ENCODE data around the gene GFOD2. TPM values are rescaled to one million over a fixed set of nuclear protein-coding genes. Genes with fewer than 3 reads are reported as not detected.

GFOD2 gene
- total RNA-seq, 1 donor from 2014 or later = 32.4 TPM

GRCh38 chr16:67647111-67647651, 71.9 kb downstream of the GFOD2 start:
- Histone ChIP-seq H2AFZ (ENCODE audit: low read depth, low read length) (no peak overlapping the region), H3K4me1 (ENCODE audit: insufficient read depth, low read length) (no peaks in the 10 kb centered on the region), H3K9ac (ENCODE audit: low read length) (no peak overlapping the region), H4K20me1 (ENCODE audit: insufficient read depth, low read length) (peaks cover 16% of the 10 kb centered on the region), H3K79me2 (ENCODE audit: insufficient read depth, low read length) (no peaks in the 10 kb centered on the region), H3K36me3 (ENCODE audit: insufficient read depth, low read length) (no peaks in the 10 kb centered on the region), H3K9me3 (ENCODE audit: insufficient read depth, low read depth, low read length) (no peaks in the 10 kb centered on the region), H3K4me2 (ENCODE audit: low read length) (no peak overlapping the region), H3K27ac (ENCODE audit: low read depth, low read length) (no peak overlapping the region), H3K27me3 (ENCODE audit: insufficient read depth, low read length) (peaks cover 52% of the 10 kb centered on the region), H3K4me3 (ENCODE audit: insufficient read depth, low read depth, low read length) (no peak overlapping the region)
- Mint-ChIP-seq H3K36me3 (ENCODE audit: low read depth, unreplicated experiment) (peaks cover 11% of the 10 kb centered on the region), H3K27ac (ENCODE audit: unreplicated experiment) (no peak overlapping the region), H3K27me3 (ENCODE audit: low read depth, unreplicated experiment) (peaks cover 44% of the 10 kb centered on the region), H3K4me1 (ENCODE audit: low read depth, unreplicated experiment) (no peaks in the 10 kb centered on the region), H3K9me3 (ENCODE audit: unreplicated experiment) (peaks cover 5% of the 10 kb centered on the region), H3K4me3 (ENCODE audit: unreplicated experiment) (no peak overlapping the region)
- TF ChIP-seq, protein P1, sequence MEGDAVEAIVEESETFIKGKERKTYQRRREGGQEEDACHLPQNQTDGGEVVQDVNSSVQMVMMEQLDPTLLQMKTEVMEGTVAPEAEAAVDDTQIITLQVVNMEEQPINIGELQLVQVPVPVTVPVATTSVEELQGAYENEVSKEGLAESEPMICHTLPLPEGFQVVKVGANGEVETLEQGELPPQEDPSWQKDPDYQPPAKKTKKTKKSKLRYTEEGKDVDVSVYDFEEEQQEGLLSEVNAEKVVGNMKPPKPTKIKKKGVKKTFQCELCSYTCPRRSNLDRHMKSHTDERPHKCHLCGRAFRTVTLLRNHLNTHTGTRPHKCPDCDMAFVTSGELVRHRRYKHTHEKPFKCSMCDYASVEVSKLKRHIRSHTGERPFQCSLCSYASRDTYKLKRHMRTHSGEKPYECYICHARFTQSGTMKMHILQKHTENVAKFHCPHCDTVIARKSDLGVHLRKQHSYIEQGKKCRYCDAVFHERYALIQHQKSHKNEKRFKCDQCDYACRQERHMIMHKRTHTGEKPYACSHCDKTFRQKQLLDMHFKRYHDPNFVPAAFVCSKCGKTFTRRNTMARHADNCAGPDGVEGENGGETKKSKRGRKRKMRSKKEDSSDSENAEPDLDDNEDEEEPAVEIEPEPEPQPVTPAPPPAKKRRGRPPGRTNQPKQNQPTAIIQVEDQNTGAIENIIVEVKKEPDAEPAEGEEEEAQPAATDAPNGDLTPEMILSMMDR (IDR thresholded peaks at IDR 0.05; ENCODE audit: insufficient read depth, low read depth, low read length) = no peak
- TF ChIP-seq EZH2 (IDR thresholded peaks at IDR 0.05; ENCODE audit: insufficient read depth, low read length) = no peak
- DNase-seq (ENCODE audit: low read depth) (no peak), FAIRE-seq (no peak)

- Histone ChIP-seq H3K4me3 (ENCODE audit: insufficient read depth, low read depth, low read length) (no peak overlapping the region), H3K79me2 (ENCODE audit: insufficient read depth, low read length) (no peaks in the 10 kb centered on the region), H3K4me2 (ENCODE audit: low read length) (peak overlapping the region; percentile 59), H4K20me1 (ENCODE audit: insufficient read depth, low read length) (peaks cover 11% of the 10 kb centered on the region), H3K9me3 (ENCODE audit: insufficient read depth, low read depth, low read length) (no peaks in the 10 kb centered on the region), H3K27me3 (ENCODE audit: insufficient read depth, low read length) (peaks cover 41% of the 10 kb centered on the region), H3K4me1 (ENCODE audit: insufficient read depth, low read length) (no peaks in the 10 kb centered on the region), H3K36me3 (ENCODE audit: insufficient read depth, low read length) (no peaks in the 10 kb centered on the region), H3K9ac (ENCODE audit: low read length) (no peak overlapping the region), H2AFZ (ENCODE audit: low read depth, low read length) (no peak overlapping the region), H3K27ac (ENCODE audit: low read depth, low read length) (no peak overlapping the region)
- H3K4me3 Mint-ChIP-seq (ENCODE audit: unreplicated experiment) = no peak overlapping the region
- FAIRE-seq (no peak), DNase-seq (ENCODE audit: low read depth) (no peak)
- H3K9me3 Mint-ChIP-seq (ENCODE audit: unreplicated experiment) = peaks cover 5% of the 10 kb centered on the region
- TF ChIP-seq, protein P1 (IDR thresholded peaks at IDR 0.05; ENCODE audit: insufficient read depth, low read depth, low read length) = no peak
- peak; percentile 56 for TF ChIP-seq EZH2 (IDR thresholded peaks at IDR 0.05; ENCODE audit: insufficient read depth, low read length)
- H3K4me1 Mint-ChIP-seq (ENCODE audit: low read depth, unreplicated experiment) = no peaks in the 10 kb centered on the region
- H3K27me3 Mint-ChIP-seq (ENCODE audit: low read depth, unreplicated experiment) = peaks cover 31% of the 10 kb centered on the region
- peaks cover 9% of the 10 kb centered on the region for H3K36me3 Mint-ChIP-seq (ENCODE audit: low read depth, unreplicated experiment)
- no peak overlapping the region for H3K27ac Mint-ChIP-seq (ENCODE audit: unreplicated experiment)
Observed at GRCh38 chr16:67645397-67646121, 73.6 kb downstream of the GFOD2 start.

- Histone ChIP-seq H3K4me2 (ENCODE audit: low read length) (no peak overlapping the region), H3K27ac (ENCODE audit: low read depth, low read length) (no peak overlapping the region), H4K20me1 (ENCODE audit: insufficient read depth, low read length) (peaks cover 11% of the 10 kb centered on the region), H3K4me1 (ENCODE audit: insufficient read depth, low read length) (no peaks in the 10 kb centered on the region), H3K27me3 (ENCODE audit: insufficient read depth, low read length) (peaks cover 27% of the 10 kb centered on the region), H3K9me3 (ENCODE audit: insufficient read depth, low read depth, low read length) (no peaks in the 10 kb centered on the region), H2AFZ (ENCODE audit: low read depth, low read length) (no peak overlapping the region), H3K36me3 (ENCODE audit: insufficient read depth, low read length) (peaks cover 4% of the 10 kb centered on the region), H3K79me2 (ENCODE audit: insufficient read depth, low read length) (no peaks in the 10 kb centered on the region), H3K4me3 (ENCODE audit: insufficient read depth, low read depth, low read length) (no peak overlapping the region), H3K9ac (ENCODE audit: low read length) (no peak overlapping the region)
- no peaks in the 10 kb centered on the region for H3K4me1 Mint-ChIP-seq (ENCODE audit: low read depth, unreplicated experiment)
- TF ChIP-seq, protein P1 (IDR thresholded peaks at IDR 0.05; ENCODE audit: insufficient read depth, low read depth, low read length) = no peak
- no peak for TF ChIP-seq EZH2 (IDR thresholded peaks at IDR 0.05; ENCODE audit: insufficient read depth, low read length)
- H3K27ac Mint-ChIP-seq (ENCODE audit: unreplicated experiment) = no peak overlapping the region
- no peak for DNase-seq (ENCODE audit: low read depth)
- no peak for FAIRE-seq
- H3K4me3 Mint-ChIP-seq (ENCODE audit: unreplicated experiment) = no peak overlapping the region
- H3K36me3 Mint-ChIP-seq (ENCODE audit: low read depth, unreplicated experiment) = peaks cover 4% of the 10 kb centered on the region
- peaks cover 16% of the 10 kb centered on the region for H3K27me3 Mint-ChIP-seq (ENCODE audit: low read depth, unreplicated experiment)
- peaks cover 3% of the 10 kb centered on the region for H3K9me3 Mint-ChIP-seq (ENCODE audit: unreplicated experiment)
Observed at GRCh38 chr16:67644038-67644437, 75.1 kb downstream of the GFOD2 start.

Data from astrocyte (in vitro differentiated cells and primary cell).